KBM-7 (cell line): ENCODE results near the gene NUDCD2.
"Not testable (repeated sequence)": the region's sequence is repeated elsewhere in the genome, so short reads cannot be mapped to it uniquely, and the experiment has no call there.

Source experiments
- DNase-seq: peaks from one replicate; pipeline ENCODE4 v3.0.0-alpha.2; 2015
- in situ Hi-C: fragments of 300-500 bp; cut with MboI; formaldehyde crosslinking; loops from 2 replicates; pipeline ENCODE4 v1.14.3; 2020; ENCODE audit warnings: low sequenced_read_pairs, low pct_unique_long_range_greater_than_20kb, mixed read lengths

NUDCD2 gene

GRCh38 chr5:163475411-163475810 is 15.5 kb upstream of the NUDCD2 start:
- in situ Hi-C loops = no loop called here
- peak; percentile 56 for DNase-seq

DNA sequence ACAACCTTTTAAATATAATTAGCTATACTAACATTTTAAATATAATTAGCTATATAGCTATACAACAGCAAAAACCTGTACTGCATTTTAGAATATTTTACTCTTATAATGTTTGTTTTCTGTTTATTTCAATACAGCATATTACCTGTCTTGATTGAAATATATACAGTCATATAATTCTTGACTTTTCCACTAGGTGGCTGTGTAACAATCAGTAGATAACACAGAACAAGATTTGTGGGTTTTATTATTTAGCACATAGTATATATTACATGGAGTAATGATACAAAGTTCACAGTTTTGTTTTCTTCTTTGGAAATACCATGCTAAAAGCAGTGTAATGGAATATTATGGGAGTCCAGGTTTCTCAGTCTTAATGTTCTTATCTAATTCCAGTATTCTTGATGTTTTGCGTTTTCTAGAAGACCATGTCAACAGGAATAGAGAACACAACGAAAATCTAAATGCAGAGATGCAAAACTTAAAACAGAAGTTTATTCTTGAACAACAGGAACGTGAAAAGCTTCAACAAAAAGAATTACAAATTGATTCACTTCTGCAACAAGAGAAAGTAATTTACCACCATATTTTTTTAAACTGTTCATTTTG is 13.8 kb upstream of the NUDCD2 start:
- no peak for DNase-seq
- in situ Hi-C loops = no loop called here

GRCh38 chr5:163467682-163468081 is 7.8 kb upstream of the NUDCD2 start:
- in situ Hi-C loops = no loop called here

DNA sequence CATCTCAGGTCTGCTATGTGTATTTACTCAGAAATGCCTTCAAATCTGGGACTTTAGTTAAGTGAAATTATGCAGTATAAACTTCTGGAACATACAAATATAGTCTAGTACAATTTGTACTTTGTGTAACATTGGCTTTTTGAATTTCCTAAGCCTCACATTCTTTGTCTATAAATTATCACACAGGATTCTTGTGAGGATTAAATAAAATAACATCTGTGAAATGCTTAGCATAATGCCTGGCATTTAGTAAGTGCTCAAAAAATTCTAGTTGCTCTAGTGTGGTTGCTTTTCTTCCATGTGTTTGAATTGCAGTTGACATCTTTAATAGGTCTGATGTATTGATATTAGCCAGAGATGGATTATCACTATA is 3.1 kb upstream of the NUDCD2 start:
- DNase-seq = no peak
- in situ Hi-C loops = no loop called here

More at GRCh38 chr5:163467682-163468081, 7.8 kb upstream of the NUDCD2 start:
- no peak for DNase-seq

GRCh38 chr5:163460562-163461171 is 765 bp upstream of the NUDCD2 start, which contains the start of gene HMMR:
TSS of gene HMMR (plus strand) at chr5:163460632. CDS start at chr5:163460693, 61 bp downstream.
- no peak for DNase-seq
- in situ Hi-C loops = no loop called here

GRCh38 chr5:163459462-163459818 is 462 bp downstream of the NUDCD2 start:
- in situ Hi-C loops = no loop called here
- DNase-seq = no peak

DNA sequence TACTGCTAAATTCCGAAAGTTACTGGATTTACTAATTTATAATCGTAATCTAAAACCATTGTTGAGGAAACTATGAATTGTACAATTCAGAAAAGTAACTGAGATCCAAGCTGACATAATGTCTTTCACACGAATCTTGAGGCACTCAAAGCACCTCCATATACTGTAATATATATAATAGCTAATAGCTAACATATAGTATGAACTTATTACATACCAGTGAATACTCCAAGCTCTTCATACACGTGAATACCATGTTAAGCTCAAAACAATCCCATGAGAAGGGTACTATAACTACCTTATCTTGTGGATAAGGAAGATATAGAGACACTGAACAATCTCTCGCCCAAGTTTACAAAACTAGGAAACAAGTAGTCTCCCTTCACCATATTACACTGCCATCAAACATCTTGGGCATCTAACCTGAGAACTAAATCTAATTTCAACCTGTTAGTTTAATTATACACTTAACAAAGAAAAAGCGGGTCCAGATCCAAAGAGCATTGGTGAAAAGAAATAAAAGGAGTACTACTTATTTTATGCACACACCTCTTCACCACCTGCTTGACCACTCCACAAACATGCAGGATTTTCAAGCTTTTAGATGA is 1.0 kb downstream of the NUDCD2 start:
- peak; percentile 29 for DNase-seq
- in situ Hi-C loops = no loop called here

DNA sequence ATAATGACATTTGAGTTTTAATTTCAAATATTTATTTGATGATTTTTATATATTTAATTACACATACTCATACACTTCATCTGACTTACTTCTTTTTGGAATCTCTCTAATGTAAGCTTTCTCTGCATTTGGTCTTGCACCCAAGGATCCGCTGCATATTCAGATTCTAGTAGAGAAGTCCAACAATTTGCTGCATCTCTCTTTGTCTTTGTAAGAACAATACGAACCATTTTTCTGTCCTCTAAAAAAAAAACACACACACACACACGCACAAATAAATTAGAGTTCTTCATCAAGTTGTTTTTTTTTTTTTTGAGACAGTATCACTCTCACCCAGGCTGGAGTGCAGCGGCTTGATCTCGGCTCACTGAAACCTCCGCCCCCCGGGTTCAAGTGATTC is 3.1 kb downstream of the NUDCD2 start:
- in situ Hi-C loops = no loop called here
- DNase-seq = no peak

DNA sequence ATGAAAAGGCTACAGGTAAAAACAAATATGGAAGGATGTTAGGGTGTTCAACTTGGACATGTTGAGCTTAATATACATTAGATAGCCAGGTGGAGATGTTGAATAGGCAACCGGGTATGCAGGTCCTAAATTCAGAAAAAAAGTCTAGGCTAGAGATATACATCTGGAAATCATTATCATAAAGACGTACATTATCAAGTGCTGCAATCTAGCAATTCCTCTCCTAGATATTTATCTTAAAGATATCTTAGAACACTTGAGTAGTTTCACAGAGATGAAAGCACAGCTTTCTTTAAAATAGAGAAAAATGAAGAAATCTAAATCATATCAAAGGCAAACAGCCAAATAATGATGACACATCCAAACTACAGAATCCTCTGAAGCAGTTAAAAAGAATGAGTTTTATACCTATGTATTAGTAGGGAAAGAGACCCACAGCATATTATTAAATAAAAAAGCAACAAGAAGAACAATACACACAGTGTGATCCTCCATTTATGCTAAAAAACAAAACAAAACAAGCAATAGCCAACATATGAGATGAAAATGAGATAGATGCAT is 3.8 kb downstream of the NUDCD2 start:
- no peak for DNase-seq
- in situ Hi-C loops = no loop called here

DNA sequence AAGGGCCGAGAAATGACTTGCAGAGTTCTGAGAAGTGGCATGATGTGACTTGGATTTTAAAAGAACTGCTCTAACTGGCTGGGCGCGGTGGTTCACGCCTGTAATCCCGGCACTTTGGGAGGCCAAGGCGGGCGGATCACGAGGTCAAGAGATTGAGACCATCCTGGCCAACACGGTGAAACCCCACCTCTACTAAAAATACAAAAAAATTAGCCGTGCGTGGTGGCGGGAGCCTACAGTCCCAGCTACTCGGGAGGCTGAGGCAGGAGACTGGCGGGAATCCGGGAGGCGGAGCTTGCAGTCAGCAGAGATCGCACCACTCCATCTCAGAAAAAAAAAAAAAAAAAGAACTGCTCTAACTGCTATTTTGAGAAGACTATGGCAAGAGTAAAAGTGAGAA is 4.5 kb downstream of the NUDCD2 start:
- DNase-seq, in situ Hi-C loops: not testable (repeated sequence)

- DNase-seq = no peak
- in situ Hi-C loops = no loop called here
Measured at GRCh38 chr5:163453705-163454104, 6.2 kb downstream of the NUDCD2 start.

GRCh38 chr5:163451489-163451888 is 8.4 kb downstream of the NUDCD2 start:
- in situ Hi-C loops = no loop called here
- DNase-seq = no peak

GRCh38 chr5:163448491-163448890 is 11.4 kb downstream of the NUDCD2 start:
- in situ Hi-C loops = no loop called here
- DNase-seq = no peak

DNA sequence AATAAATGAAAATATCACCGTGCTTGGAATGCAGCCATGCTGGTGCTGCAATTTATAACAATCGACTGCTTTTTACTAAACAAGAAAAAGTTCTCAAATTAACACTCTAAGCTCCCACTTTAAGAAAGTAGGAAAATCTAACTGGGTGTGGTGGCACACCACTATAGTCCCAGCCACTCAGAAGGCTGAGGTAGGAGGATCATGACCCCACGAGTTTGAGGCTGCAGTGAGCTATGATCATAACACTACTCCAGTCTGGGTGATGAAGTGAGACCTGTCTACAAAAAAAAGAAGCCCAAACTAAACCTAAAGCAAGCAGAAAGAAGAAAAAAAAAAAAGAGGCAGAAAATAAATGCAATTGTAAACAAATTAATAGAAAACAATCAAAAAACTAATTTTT is 12.0 kb downstream of the NUDCD2 start:
- in situ Hi-C loops = no loop called here

DNA sequence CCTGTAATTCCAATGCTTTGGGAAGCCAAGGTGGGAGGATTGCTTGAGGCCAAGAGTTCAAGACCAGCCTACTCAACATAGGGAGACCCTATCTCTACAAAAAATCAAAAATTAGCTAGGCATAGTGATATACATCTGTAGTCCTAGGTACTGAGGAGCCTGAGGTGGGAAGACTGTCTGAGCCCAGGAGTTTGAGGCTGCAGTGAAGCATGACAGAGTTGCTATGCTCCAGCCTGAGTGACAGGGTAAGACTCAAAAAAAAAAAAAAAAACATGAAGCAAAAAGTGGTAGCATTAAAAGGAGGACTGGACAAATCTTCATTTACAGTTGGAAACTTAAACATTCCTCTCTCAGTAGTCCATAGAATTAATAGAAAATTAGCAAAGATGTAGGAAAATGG is 12.7 kb downstream of the NUDCD2 start:
- in situ Hi-C loops = no loop called here
- no peak for DNase-seq

More for the DNA sequence above, 12.0 kb downstream of the NUDCD2 start:
- DNase-seq = no peak

GRCh38 chr5:163445345-163445744 is 14.6 kb downstream of the NUDCD2 start:
- no peak for DNase-seq
- in situ Hi-C loops = no loop called here

DNA sequence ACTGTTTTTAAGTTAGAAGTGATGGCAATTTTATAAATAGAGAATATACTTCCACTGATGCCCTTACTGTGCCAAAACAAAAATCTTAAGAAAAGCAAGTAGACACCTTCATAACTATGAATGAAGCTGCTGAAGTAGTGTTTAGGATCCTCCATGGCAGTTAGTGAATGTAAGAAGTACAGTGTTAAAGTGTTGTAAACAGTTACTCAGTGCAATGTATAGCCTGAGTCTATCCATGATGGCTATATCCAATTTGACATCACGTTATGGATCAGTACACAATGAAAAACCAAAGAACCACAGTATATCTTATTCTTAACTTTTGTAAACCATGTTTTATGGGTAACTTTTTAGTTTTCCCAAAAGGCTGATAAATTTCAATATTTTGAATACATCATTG is 15.4 kb downstream of the NUDCD2 start:
- in situ Hi-C loops = no loop called here
- no peak for DNase-seq

DNA sequence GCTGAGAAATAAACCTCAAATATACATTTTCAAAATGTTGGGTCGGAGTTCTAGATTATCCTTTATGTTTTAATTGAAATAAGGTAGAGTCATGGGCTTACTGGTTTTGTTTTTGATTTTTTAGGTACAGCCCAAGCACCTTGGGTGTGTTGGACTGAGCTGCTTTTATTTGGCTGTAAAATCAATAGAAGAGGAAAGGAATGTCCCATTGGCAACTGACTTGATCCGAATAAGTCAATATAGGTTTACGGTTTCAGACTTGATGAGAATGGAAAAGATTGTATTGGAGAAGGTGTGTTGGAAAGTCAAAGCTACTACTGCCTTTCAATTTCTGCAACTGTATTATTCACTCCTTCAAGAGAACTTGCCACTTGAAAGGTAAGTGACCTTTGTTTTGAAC is 18.9 kb downstream of the NUDCD2 start:
- no peak for DNase-seq
- in situ Hi-C loops = no loop called here

- DNase-seq = peak; percentile 95
- in situ Hi-C loops = no loop called here
Measured at GRCh38 chr5:163439092-163439425, 20.8 kb downstream of the NUDCD2 start.

- in situ Hi-C loops = no loop called here
- peak; percentile 99 for DNase-seq
Measured at GRCh38 chr5:163437309-163438182, 22.4 kb downstream of the NUDCD2 start, which contains the start of gene CCNG1. TSS of gene CCNG1 (plus strand) at chr5:163437595. CDS start at chr5:163439257, 1,662 bp downstream.
